A549 (cell line): ENCODE results near the gene PHF21B. TPM values are rescaled to one million over a fixed set of nuclear protein-coding genes. Genes with fewer than 3 reads are reported as not detected.

Experiments used
- ATAC-seq, 2 experiments: fragments of 200-7000 bp in 1 of 2; fragments of >200 bp in 1 of 2; cut with Nextera tagmentation in 1 of 2; cut with Tn5 transposase in 1 of 2; 3 replicates each; pipeline versions ENCODE4 v1.8.0 to v1.9.1; 2018 to 2020; ENCODE audit warnings: mild to moderate bottlenecking in 1 of 2, moderate library complexity in 1 of 2
- CTCF ChIA-PET: fragments of 300-600 bp; sonication (Branson Sonifier 250); formaldehyde crosslinking; extraction: SDS; loops from one replicate; lab custom pipeline; 2021; ENCODE audit warnings: antibody characterized with exemption, inconsistent platforms; lab: Yijun Ruan, JAX
- POLR2A ChIA-PET: fragments of 350-600 bp; formaldehyde crosslinking; extraction: SDS; loops from one replicate; lab custom pipeline; 2021; ENCODE audit warnings: antibody characterized with exemption, inconsistent platforms; lab: Yijun Ruan, JAX
- DNase-seq, 2 experiments: peaks; one replicate each; pipeline versions ENCODE4 v3.0.0 to v3.0.0-alpha.2; 2011 to 2016; ENCODE audit warnings: low read depth in 1 of 2, low spot score in 1 of 2
- FAIRE-seq: peaks from 2 replicates; lab custom pipeline; 2011; peaks lifted over from hg19 to GRCh38; lab: Jason Lieb, UNC
- H3K27ac ChIP-seq, 2 experiments: fragments of >200 bp; sonication (Bioruptor Twin); formaldehyde crosslinking; 3 replicates each; pipeline ENCODE4 v1.5.1; 2016 to 2017
- H3K4me1 ChIP-seq: fragments of >200 bp; sonication (Bioruptor Twin); formaldehyde crosslinking; 3 replicates; pipeline ENCODE4 v1.6.1; 2016
- H3K4me2 ChIP-seq: fragments of >200 bp; sonication (Bioruptor Twin); formaldehyde crosslinking; 3 replicates; pipeline ENCODE4 v1.6.1; 2016
- H3K4me3 ChIP-seq: fragments of >200 bp; sonication (Bioruptor Twin); formaldehyde crosslinking; 3 replicates; pipeline ENCODE4 v1.5.1; 2016
- H3K9me3 ChIP-seq: fragments of >200 bp; sonication (Bioruptor Twin); formaldehyde crosslinking; 3 replicates; pipeline ENCODE4 v1.6.1; 2016
- BCL3 ChIP-seq: fragments of >200 bp; sonication (Bioruptor Twin); formaldehyde crosslinking; IDR thresholded peaks from 3 replicates; pipeline ENCODE4 v1.6.1; 2016
- CBX2 ChIP-seq: fragments of 200-600 bp; sonication (generic); IDR thresholded peaks from 2 replicates; pipeline ENCODE4 v1.6.1; 2016; ENCODE audit warnings: low read depth, mild to moderate bottlenecking, borderline replicate concordance
- CHD2 ChIP-seq: fragments of 150-350 bp; IDR thresholded peaks from 2 replicates; pipeline ENCODE4 v1.6.1; 2014; ENCODE audit warnings: low read length; ENCODE audit not compliant: partially characterized antibody
- CHD4 ChIP-seq: fragments of 200-600 bp; sonication (generic); IDR thresholded peaks from 2 replicates; pipeline ENCODE4 v1.6.1; 2016; ENCODE audit warnings: antibody characterized with exemption, mild to moderate bottlenecking, borderline replicate concordance
- E2F6 ChIP-seq: IDR thresholded peaks from 2 replicates; pipeline ENCODE4 v1.6.1; 2012; ENCODE audit warnings: low read depth, borderline replicate concordance
- EHF ChIP-seq: fragments of 250-450 bp; sonication (Bioruptor Pico); IDR thresholded peaks from 2 replicates; pipeline ENCODE4 v1.5.0; 2020; ENCODE audit warnings: mild to moderate bottlenecking
- FOXS1 ChIP-seq: fragments of 250-450 bp; sonication (Bioruptor Pico); IDR thresholded peaks from 2 replicates; pipeline ENCODE4 v1.5.0; 2020; ENCODE audit warnings: mild to moderate bottlenecking, moderate library complexity
- GATA3 ChIP-seq: IDR thresholded peaks from 2 replicates; pipeline ENCODE4 v1.6.1; 2012; ENCODE audit warnings: borderline replicate concordance
- HDAC2 ChIP-seq: fragments of 200-600 bp; sonication (generic); IDR thresholded peaks from 2 replicates; pipeline ENCODE4 v1.6.1; 2016
- HES2 ChIP-seq: fragments of >200 bp; sonication (Bioruptor Twin); formaldehyde crosslinking; IDR thresholded peaks from 2 replicates; pipeline ENCODE4 v1.6.1; 2016
- HOXB13 ChIP-seq: fragments of 250-450 bp; sonication (Bioruptor Pico); IDR thresholded peaks from 2 replicates; pipeline ENCODE4 v1.5.0; 2020; ENCODE audit warnings: low read depth, mild to moderate bottlenecking, moderate library complexity
- KDM1A ChIP-seq: fragments of 200-600 bp; sonication (generic); IDR thresholded peaks from 2 replicates; pipeline ENCODE4 v1.6.1; 2016; ENCODE audit warnings: low read depth, mild to moderate bottlenecking
- MYC ChIP-seq: IDR thresholded peaks from 2 replicates; pipeline ENCODE4 v1.6.1; 2012; ENCODE audit warnings: mild to moderate bottlenecking, inconsistent platforms, low read length, improper control_type of control experiment, borderline replicate concordance
- NFE2L2 ChIP-seq: fragments of 150-350 bp; conservative IDR thresholded peaks from 2 replicates; pipeline ENCODE4 v1.6.1; 2014; ENCODE audit warnings: low read length
- PHF8 ChIP-seq: fragments of 200-600 bp; sonication (generic); IDR thresholded peaks from 2 replicates; pipeline ENCODE4 v1.6.1; 2016; ENCODE audit warnings: low read depth, mild to moderate bottlenecking, antibody characterized with exemption, moderate library complexity, borderline replicate concordance
- RAD21 ChIP-seq, 2 experiments: fragments of >200 bp in 1 of 2; sonication (Bioruptor Twin) in 1 of 2; formaldehyde crosslinking in 1 of 2; IDR thresholded peaks in 1 of 2; conservative IDR thresholded peaks in 1 of 2; 2 replicates in 1 of 2; 3 replicates in 1 of 2; pipeline ENCODE4 v1.6.1; 2012 to 2018; ENCODE audit warnings: inconsistent platforms in 1 of 2
- RFX5 ChIP-seq: fragments of 450-650 bp; IDR thresholded peaks from 2 replicates; pipeline ENCODE4 v1.7.1; 2014; ENCODE audit warnings: antibody characterized with exemption, mild to moderate bottlenecking, moderate library complexity
- RNF2 ChIP-seq: fragments of 200-600 bp; sonication (generic); IDR thresholded peaks from 2 replicates; pipeline ENCODE4 v1.6.1; 2016; ENCODE audit warnings: low read depth, mild to moderate bottlenecking, antibody characterized with exemption, moderate library complexity, borderline replicate concordance
- SREBF2 ChIP-seq: fragments of 450-650 bp; IDR thresholded peaks from 2 replicates; pipeline ENCODE4 v1.6.1; 2014; ENCODE audit warnings: mild to moderate bottlenecking, moderate library complexity
- TP53 ChIP-seq: fragments of 250-450 bp; sonication (Bioruptor Pico); IDR thresholded peaks from 2 replicates; pipeline ENCODE4 v1.5.0; 2021; ENCODE audit warnings: mild to moderate bottlenecking, moderate library complexity
- USF2 ChIP-seq: fragments of 450-650 bp; IDR thresholded peaks from 2 replicates; pipeline ENCODE4 v1.6.1; 2014; ENCODE audit warnings: antibody characterized with exemption
- ZFP36 ChIP-seq: fragments of 450-650 bp; IDR thresholded peaks from 2 replicates; pipeline ENCODE4 v1.6.1; 2014; ENCODE audit warnings: borderline replicate concordance; ENCODE audit not compliant: partially characterized antibody
- ZSCAN20 ChIP-seq: fragments of 250-450 bp; sonication (Bioruptor Pico); IDR thresholded peaks from 2 replicates; pipeline ENCODE4 v1.8.0; 2022; ENCODE audit warnings: mild to moderate bottlenecking, moderate library complexity
- WGBS: methylation state at CpG from one replicate; pipeline ENCODE4 v1.1.6; 2017; ENCODE audit errors: missing lambda C conversion rate; 5-methylcytosine and 5-hydroxymethylcytosine counted together
- polyA plus RNA-seq, 4 experiments: library from polyadenylated mRNA; depleted of rRNA in 3 of 4; stranded (reverse); fragments of >200 nt; fragmentation: RNase III in 1 of 4; extraction: RNeasy Plus Mini Kit Qiagen cat#74134 plus additional on column Dnase treatment in 1 of 4; gene quantifications; 2 replicates in 3 of 4; 3 replicates in 1 of 4; pipeline ENCODE4 v1.2.3, GENCODE V29; 2011 to 2017

The PHF21B gene
- polyA plus RNA-seq, 2 of the 4 experiments (the other 2 are of a cell fraction) = 0.50 to 0.70 TPM

GRCh38 chr22:44996648-44997047 is 13.2 kb downstream of the PHF21B start:
- Histone ChIP-seq H3K4me3 (no peak overlapping the region), H3K27ac (no peak overlapping the region), H3K4me2 (no peak overlapping the region), H3K4me1 (no peaks in the 10 kb centered on the region), H3K9me3 (no peaks in the 10 kb centered on the region)
- 77% methylated on average over 16 of the region's 16 CpGs for WGBS
- FAIRE-seq (no peak), ATAC-seq (no peak), DNase-seq (no peak)
- CTCF ChIA-PET = no interaction called here
- POLR2A ChIA-PET = no interaction called here
- TF ChIP-seq ZSCAN20 (CRISPR knock-in tag) = no peak
- TF ChIP-seq TP53 (CRISPR knock-in tag) = no peak
- no peak for TF ChIP-seq HDAC2
- no peak for TF ChIP-seq HES2
- no peak for TF ChIP-seq HOXB13 (CRISPR knock-in tag)
- no peak for TF ChIP-seq RFX5
- no peak for TF ChIP-seq NFE2L2

- ATAC-seq (no peak), DNase-seq (no peak), FAIRE-seq (no peak)
- no peak overlapping the region for H3K27ac ChIP-seq
- H3K9me3 ChIP-seq = no peaks in the 10 kb centered on the region
- no peak overlapping the region for H3K4me2 ChIP-seq
- POLR2A ChIA-PET = no interaction called here
- CTCF ChIA-PET = no interaction called here
- 62% methylated on average over 2 of the region's 9 CpGs for WGBS
- no peaks in the 10 kb centered on the region for H3K4me1 ChIP-seq
- H3K4me3 ChIP-seq = no peak overlapping the region
- TF ChIP-seq CHD4 (no peak), RNF2 (no peak), TP53 (CRISPR knock-in tag) (no peak)
- TF ChIP-seq, all 56 proteins: peak for 0
Observed at GRCh38 chr22:44996120-44996519, 13.7 kb downstream of the PHF21B start.

GRCh38 chr22:44995715-44996114 is 14.1 kb downstream of the PHF21B start:
- H3K4me3 ChIP-seq = no peak overlapping the region
- WGBS = 69% methylated on average over 8 of the region's 14 CpGs
- no peaks in the 10 kb centered on the region for H3K4me1 ChIP-seq
- ATAC-seq (no peak), DNase-seq (no peak), FAIRE-seq (no peak)
- POLR2A ChIA-PET = no interaction called here
- CTCF ChIA-PET = interaction anchor here (0.7 kb wide), 1 partner anchor 11 kb away, joined by 3 read pairs; no protein-coding TSS in a partner anchor
- no peak overlapping the region for H3K4me2 ChIP-seq
- TF ChIP-seq RAD21 (conservative IDR thresholded peaks at IDR 0.05 in 1 of 2, IDR thresholded peaks at IDR 0.05 in 1 of 2) (no peak), CHD2 (no peak), MYC (no peak), FOXS1 (CRISPR knock-in tag) (no peak), USF2 (no peak), PHF8 (no peak), HES2 (no peak), BCL3 (no peak), SREBF2 (no peak), KDM1A (no peak), EHF (CRISPR knock-in tag) (no peak), CBX2 (no peak), GATA3 (no peak), ZFP36 (no peak), E2F6 (no peak)
- TF ChIP-seq, all 56 proteins: peak for 0
- H3K9me3 ChIP-seq = no peaks in the 10 kb centered on the region
- no peak overlapping the region for H3K27ac ChIP-seq
